BE2C (cell line): ENCODE results near the gene FAM110D.

Experiments
- DNase-seq: peaks from one replicate; pipeline ENCODE4 v3.0.0-alpha.2; 2020
- H3K27me3 ChIP-seq: fragments of 250-450 bp; sonication (Bioruptor Pico); 2 replicates; pipeline ENCODE4 v1.5.1; 2020; ENCODE audit warnings: mild to moderate bottlenecking
- H3K36me3 ChIP-seq: fragments of 250-450 bp; sonication (Bioruptor Pico); 2 replicates; pipeline ENCODE4 v1.5.1; 2020; ENCODE audit warnings: mild to moderate bottlenecking
- H3K4me1 ChIP-seq: fragments of 250-450 bp; sonication (Bioruptor Pico); 2 replicates; pipeline ENCODE4 v1.5.1; 2020
- H3K4me3 ChIP-seq: 2 replicates; pipeline ENCODE4 v1.5.1; 2011; ENCODE audit warnings: low read depth, low read length
- H3K9me3 ChIP-seq: fragments of 250-450 bp; sonication (Bioruptor Pico); 2 replicates; pipeline ENCODE4 v1.5.1; 2020
- CTCF ChIP-seq: IDR thresholded peaks from 2 replicates; pipeline ENCODE4 v1.5.1; 2012; ENCODE audit warnings: mild to moderate bottlenecking, low read depth, low read length

The FAM110D gene

DNA sequence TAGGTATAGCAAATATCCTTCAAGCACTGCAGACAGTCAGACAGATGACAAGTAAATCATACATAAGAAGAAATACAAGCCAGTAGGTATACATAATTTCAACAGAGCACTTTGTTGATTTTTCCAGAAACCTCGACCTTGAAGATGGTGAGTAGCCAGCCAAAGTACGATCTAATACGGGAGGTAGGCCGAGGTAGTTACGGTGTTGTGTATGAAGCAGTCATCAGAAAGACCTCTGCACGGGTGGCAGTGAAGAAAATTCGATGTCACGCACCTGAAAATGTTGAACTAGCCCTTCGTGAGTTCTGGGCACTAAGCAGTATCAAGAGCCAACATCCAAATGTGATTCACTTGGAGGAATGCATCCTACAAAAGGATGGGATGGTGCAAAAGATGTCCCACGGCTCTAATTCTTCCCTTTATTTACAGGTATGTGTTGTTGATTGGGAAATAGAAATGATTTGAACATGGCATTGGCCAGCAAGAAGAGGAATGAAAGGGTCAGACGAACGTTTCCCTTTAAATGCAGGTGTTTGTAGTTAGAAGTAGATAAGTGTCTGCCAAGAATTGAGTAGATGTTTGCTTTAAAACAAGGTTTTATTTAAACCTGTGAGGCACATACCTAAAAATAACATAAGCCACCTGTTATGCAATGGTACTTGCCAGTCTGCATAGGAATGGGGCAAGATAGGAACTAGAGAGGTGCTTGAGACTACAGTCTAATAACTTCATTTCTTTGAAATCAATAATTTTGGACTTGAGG is 44.5 kb upstream of the FAM110D start:
- no peak overlapping the region for H3K4me3 ChIP-seq
- no peak for TF ChIP-seq CTCF
- H3K4me1 ChIP-seq: no peaks in the 10 kb centered on the region
- no peak for DNase-seq
- H3K36me3 ChIP-seq: no peaks in the 10 kb centered on the region
- H3K9me3 ChIP-seq: no peaks in the 10 kb centered on the region
- no peaks in the 10 kb centered on the region for H3K27me3 ChIP-seq

GRCh38 chr1:26119892-26120608 is 38.8 kb upstream of the FAM110D start:
- Histone ChIP-seq H3K4me1 (no peaks in the 10 kb centered on the region; the same call in 1 of the 2 replicates), H3K27me3 (no peaks in the 10 kb centered on the region), H3K9me3 (no peaks in the 10 kb centered on the region), H3K4me3 (no peak overlapping the region), H3K36me3 (no peaks in the 10 kb centered on the region)
- no peak for DNase-seq
- no peak for TF ChIP-seq CTCF

GRCh38 chr1:26121854-26122773 is 36.8 kb upstream of the FAM110D start:
- Histone ChIP-seq H3K27me3 (no peaks in the 10 kb centered on the region), H3K4me1 (no peaks in the 10 kb centered on the region; the same call in 1 of the 2 replicates), H3K4me3 (peak overlapping the region; percentile 19), H3K36me3 (no peaks in the 10 kb centered on the region), H3K9me3 (no peaks in the 10 kb centered on the region)
- no peak for TF ChIP-seq CTCF
- no peak for DNase-seq

DNA sequence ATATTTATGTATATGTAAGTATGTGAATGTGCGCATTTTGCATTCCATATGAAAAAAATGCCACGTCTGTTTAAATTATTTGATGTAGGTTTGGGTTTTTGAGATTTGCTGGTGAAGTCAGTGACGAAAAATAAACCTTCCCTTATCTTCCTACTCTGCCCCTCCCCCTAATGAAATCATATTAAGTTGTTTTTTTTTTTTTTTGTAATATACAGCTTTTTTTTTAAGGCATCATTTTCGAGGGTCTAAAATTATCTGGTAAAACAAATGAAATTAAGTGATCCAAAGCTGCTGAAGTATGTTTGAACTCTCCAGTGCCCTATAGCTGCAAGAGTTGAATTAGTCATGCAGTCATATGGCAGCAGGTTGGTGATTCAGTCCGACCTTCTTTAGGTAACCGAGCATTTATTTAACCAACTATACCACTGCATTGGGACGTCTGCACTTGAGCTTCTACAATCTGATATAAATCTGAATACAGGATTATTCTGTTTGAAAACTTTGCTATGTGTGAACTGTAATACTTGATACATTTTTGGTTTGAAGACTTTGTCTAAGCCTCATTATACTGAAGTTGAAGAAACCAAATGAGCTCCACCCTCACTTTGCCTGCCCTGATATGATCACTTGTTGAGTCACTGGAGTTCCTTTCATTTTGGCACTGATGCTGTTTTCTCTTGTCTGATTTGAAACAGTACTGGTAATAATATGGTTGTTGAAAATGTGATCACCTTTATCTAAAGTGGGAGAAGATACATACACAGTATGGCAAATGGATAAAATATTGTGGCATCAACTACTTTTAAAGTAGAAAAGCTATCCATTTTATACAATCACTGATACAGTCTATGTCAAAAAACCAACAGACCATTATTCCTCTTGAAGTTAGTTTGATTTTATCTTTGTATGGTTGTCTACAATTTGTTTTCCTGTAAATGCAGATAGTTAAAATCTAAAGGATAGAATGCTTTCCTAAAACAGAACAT is 35.6 kb upstream of the FAM110D start:
- Histone ChIP-seq H3K4me1 (no peaks in the 10 kb centered on the region; the same call in 1 of the 2 replicates), H3K36me3 (no peaks in the 10 kb centered on the region), H3K27me3 (no peaks in the 10 kb centered on the region), H3K4me3 (no peak overlapping the region), H3K9me3 (no peaks in the 10 kb centered on the region)
- no peak for DNase-seq
- TF ChIP-seq CTCF: no peak
